GM19035 (cell line): Measurements from ENCODE around the gene CASP3.

ENCODE experiments used
- ATAC-seq: cut with Tn5 transposase; IDR thresholded peaks from one replicate; pipeline ENCODE4 v1.9.1; 2021; ENCODE audit not compliant: unreplicated experiment

The CASP3 gene

DNA sequence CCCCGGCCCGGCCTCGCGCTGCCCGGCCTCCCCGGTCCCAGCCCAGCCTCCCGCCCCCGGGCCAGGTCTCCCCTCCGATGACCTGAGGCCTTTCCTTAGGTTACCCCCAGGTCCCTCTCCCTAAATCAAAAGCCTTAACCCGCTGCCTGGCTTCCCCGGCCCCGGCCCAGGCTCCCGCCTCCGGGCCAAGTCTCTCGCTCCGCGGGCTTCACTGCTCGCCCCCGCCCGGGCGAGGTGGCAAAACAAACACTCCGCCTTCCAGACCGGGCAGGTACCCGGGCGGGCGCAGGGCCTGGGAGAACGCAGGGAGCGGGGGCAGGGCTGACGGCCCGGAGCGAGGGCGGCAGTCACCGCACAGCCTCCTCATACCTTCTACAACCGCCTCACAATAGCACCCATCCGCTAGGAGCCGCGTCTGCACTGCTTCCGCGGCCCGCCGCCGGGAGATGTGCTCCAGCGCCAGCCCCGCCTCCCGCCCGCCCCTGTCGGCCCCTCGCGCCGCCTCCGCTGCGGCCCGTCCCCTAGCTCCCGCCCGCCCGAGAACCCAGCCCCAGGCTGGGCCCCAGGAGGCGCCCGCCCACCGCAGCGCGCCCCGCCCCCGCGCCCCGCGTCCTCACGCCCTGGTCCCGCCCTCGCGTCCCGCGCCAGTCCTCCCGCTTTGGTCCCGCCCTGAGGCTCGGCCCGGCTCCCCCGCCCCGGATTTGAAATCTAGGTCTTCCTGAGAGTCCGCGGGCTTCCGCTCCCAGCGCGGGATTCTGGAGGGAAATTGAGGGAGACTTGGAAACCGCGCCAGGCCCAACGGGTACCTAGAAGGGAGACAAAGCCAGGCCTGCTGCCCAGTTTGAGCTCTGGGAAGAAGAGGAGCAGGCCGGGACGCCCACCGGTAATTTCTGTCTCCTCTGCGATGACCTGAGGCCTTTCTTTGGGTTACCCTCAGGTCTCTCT is at the start of gene CASP3, which contains the start of gene PRIMPOL:
Gene CASP3, minus strand, starts transcription at position 422 of the 945 bp plus-strand sequence. CDS start 10,994 bp downstream, outside the sequence.
Gene PRIMPOL, plus strand, starts transcription at position 713 of the 945 bp plus-strand sequence. CDS start 7,403 bp downstream, outside the sequence.
- peak; percentile 83 for ATAC-seq

DNA sequence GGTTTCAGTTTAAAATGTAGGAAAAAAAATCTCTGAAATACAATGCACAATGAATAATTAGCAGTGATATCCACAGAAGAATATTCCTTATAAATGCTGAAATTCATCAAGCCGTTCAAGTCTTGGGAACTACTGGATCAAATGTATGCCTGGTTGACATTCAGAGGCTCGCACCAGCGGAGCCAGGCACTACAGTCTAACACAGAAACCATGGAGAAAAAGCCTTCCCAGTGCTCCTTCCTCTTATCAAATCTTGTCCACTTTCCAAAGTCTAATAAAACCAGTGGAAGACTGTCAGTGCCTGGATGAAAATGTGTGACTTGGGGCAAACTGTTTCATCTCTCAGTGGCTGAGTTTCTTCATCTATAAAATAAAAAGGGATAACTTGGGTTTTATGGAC is 48.7 kb upstream of the CASP3 start:
- no peak for ATAC-seq

- ATAC-seq, result no peak
These were observed 46.1 kb upstream of the CASP3 start for GRCh38 chr4:184695178-184695896.

DNA sequence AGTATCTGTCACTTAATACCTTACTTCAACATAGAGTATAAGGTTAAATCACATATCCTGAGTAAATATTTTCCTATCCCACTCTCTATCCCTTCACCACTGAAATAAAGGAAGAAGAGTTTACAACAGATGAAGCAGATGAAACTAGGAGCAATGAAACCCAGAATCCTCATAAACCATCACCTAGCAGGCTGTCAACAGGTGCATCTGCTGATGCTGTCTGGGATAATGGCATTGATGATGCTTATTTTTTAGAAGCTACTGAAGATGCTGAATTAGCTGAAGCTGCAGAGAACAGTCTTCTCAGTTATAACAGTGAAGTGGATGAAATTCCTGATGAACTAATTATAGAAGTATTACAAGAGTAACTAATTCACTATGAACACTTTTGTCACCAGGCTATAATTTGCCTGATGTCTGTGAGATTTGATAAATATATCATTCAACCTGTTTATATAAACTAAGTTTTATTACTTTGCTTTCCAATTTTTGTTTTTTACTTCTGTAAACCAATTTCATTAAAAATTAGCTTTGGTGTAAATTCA is 45.2 kb upstream of the CASP3 start:
- no peak for ATAC-seq

DNA sequence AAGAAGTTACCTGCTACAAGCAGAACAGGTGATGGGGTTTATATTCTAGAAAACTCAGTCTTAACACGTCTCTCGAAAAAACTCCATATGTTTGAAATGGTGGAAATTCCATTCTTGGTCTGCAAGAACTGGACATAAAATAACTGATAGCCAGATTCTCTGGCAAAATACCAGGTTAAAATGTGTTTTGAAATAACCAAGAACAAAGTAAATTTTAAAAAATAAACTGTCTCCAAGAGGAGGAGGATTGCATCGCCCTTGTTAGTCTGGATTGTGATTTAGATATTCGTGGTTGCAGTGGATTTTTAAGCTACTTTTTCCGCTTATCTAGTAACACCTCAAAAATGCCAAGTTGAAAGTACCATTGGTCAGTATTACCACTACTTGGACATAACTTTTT is 43.8 kb upstream of the CASP3 start:
- no peak for ATAC-seq

DNA sequence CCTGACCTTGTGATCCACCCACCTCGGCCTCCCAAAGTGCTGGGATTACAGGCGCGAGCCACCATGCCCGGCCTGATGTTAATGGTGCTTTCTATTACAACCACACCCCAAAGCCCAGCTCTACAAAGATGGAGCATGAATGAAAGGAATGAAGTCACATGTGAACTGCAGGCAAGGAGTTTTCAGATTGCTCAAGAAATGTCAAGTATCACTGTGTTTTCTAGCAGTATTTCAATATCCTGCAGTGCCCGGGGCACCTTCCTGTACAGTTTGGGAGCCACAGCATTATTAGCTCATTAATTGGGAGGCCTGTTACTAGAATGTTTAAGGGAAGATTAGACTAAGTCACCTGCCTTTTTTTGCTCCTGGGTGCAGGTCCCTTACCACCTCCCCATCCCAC is 40.4 kb upstream of the CASP3 start:
- ATAC-seq, result no peak

DNA sequence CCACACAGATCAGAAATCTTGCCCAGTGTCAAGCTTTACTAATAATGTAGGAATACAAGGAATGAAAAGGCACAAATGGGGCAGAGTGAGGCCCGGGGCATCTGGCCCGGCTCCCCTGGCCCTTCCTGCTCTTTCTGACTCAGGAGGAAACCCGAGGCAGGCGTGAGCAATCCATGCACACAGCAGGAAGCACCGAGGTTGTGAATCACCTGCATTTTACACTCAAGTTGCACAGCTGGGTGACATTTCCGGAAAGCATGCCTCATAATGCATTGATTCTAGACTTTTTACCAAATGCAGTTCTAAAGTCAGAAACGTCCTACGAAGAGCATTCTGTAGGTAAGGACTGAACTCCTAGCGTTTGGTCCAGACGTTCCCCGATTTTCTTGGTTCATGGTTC is 39.2 kb upstream of the CASP3 start:
- no peak for ATAC-seq

GRCh38 chr4:184688005-184688404 is 38.8 kb upstream of the CASP3 start:
- no peak for ATAC-seq

DNA sequence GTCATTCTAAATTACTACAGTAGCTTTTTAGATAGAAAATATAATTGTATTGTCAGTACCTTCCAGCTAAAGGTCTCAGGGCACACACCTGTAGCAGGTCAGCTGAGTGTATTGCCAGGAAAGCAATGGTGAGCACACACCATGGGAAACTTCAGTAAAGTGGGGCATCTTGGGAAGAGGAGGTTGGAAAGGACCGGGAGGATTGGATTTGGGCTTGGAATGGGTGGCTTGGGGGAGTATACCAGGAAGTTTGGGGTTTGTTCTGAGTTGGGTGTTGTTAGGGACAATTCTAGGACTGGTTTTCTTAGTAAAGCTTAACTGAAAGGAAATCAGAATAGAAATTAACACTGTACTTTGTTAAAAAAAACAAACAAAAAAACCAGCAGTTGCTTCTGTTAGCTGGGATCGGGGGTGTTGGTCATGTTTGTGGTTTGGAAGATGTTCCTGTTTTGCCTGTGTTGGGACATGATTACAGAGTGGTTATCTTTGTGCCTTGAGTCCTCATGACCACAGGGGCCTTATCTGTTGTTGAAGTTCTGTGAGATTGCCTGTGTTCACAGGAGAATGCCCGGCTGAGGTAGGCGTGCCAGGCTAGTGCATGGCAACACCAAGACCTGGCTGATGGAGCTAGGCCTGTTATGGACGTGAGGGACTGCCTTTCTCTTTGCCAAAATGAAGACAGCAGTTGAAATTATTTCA is 35.4 kb upstream of the CASP3 start:
- no peak for ATAC-seq

DNA sequence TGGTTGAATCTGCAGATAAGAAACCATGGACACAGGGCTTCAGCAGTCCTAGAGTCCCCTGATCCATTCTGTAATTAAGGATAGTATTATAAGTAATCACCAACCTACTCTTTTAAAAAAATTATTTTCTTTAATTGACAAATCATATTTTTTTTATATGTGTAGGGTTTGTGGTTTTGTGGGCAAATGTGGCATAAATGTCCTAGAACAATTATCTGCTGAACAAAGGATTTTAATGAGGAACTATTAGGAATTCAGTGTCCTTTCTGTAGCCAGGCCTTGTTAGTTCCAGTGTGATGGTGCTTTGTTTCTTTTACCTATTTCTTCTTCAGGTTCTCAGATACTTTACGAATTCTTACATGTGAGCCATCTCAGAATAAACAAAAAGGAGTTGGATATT is 32.7 kb upstream of the CASP3 start:
- ATAC-seq, result no peak

DNA sequence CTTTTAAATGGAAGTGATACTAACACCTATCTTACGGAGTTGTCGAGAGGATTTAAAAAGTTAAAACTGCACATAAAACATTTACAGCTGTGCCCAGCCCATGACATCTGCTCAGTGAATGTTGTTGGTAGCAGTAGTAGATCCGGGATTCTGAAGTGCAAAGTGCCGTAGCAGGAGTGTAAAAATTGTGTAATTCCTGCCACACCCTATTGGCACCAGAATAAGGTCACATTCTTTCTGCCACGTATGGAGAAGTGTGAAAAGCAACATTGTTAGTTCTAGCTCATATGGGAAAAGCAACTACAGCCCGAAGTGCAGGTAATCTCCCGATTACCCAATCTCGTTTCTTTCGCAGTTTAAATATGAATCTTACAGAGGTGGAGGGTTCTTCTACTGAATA is 31.5 kb upstream of the CASP3 start:
- ATAC-seq, result no peak

DNA sequence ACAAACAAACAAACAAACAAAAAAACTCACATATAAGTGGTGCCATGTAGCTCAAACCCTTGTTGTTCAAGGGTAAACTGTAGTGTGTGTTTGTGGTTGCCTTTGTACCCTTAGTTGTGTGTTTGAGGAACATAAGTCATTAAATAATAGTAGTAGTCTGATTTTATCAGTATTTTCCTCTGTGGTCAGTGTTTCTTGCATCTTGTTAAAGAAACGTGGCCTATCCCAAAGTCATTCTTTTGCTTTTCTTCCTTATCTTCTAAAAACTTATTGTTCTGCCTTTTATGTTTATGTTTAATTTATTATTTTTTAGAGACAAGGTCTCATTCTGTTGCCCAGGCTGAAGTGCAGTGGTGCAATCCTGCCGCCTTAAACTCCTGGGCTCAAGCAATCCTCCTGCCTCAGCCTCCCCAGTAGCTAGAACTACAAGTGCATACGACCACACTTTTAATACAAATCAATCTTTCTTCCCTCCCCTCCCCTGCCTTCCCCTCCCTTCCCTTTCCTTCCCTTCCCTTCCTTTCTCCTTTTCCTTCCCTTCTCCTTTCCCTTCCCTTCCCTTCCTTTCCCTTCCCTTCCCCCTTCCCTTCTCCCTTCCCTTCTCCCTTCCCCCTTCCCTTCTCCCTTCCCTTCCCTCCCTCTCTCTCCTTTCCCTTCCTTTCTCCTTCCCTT is 26.7 kb upstream of the CASP3 start:
- ATAC-seq, result no peak

DNA sequence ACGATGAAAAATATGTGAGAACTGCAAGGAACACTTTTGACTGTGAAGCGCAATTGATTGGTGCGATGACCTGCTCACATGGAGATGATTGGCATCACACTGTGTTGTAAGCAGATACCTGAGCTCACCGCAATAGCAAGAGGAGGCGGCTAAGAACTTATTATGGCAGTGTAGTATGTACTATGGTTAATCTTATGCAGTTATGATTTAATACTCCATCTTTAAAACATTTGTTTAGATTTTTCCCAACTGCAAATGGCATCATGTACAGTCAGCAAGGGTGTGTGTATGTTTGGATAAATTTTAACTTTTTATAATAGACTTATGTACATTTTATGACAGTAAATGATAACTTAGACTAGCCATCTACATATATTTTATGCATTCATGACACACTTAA is 25.8 kb upstream of the CASP3 start:
- ATAC-seq, result no peak

DNA sequence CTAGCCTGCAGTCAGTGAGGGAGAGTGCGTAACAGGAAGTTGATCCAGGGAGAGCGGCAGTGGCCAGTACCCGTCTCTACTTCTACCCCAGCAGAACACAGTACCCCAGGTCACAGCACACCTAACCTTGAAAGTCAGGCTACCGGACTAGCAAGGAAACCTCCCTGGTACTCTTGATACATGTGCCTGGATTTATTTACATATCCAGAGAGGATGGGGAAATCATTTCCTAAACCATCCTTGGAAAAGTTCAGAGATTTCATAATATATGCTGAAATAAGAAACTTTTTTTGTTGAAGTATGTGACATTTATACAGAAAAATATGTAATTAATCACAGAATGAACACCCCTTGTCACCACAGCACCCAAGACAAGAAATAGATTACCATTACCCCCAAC is 24.8 kb upstream of the CASP3 start:
- ATAC-seq, result no peak

DNA sequence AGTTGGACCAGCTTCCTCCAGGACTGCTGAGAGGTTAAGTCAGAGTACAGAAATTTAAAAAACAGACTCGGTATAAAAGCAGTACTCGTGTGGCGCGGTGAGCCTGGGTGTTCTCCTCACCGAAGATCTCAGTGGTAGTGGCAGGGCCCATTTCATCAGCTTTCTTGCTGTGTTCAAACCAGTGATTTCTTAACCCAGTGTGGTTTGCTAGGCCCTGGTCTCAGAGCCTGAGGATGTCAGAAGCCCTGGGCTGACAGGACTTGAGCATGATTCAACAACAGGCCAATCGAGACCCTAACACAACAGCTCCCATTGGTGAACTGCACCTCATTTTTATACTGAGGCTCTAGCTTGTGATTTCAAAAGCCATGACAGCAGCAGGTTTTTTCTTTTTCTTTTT is 23.5 kb upstream of the CASP3 start:
- ATAC-seq, result no peak

DNA sequence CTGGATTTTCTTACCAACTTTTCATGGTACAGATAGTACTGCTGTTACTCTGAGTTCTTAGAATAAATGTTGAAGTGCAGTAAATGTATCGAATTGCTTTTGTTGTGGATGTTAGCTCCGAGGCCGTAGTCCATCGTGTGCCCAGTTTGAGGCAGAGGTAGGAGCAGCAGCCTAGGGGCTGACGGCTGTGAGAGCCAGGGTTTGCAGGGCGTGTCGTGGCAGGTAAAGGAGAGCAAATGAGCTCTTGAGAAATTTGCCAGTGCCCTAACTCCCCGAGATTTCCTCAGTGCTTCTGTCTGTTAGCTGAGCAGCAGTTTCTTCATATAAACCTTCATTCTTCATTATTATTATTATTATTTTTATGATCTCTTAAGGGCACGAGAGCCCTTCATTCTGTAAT is 21.9 kb upstream of the CASP3 start:
- no peak for ATAC-seq

DNA sequence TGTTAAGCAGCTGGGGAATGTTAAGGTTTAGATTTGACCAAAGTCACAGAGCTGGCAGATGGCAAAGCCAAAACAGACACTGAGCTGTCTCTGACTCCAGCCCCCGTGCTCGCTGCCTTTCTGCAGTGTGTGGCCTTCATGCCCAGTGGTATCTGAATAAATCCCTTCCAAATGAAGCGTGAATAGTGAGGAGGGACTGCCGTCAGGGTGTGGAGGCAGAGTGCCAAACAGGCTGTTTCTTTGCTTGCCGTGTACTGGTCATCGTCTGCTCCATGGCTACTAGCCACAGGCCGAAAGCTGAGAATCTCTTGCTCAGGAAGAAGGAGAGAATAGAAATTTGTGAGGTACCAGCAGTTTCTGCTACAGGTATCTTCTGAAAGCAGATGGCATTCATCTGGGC is 20.0 kb upstream of the CASP3 start:
- ATAC-seq, result no peak

DNA sequence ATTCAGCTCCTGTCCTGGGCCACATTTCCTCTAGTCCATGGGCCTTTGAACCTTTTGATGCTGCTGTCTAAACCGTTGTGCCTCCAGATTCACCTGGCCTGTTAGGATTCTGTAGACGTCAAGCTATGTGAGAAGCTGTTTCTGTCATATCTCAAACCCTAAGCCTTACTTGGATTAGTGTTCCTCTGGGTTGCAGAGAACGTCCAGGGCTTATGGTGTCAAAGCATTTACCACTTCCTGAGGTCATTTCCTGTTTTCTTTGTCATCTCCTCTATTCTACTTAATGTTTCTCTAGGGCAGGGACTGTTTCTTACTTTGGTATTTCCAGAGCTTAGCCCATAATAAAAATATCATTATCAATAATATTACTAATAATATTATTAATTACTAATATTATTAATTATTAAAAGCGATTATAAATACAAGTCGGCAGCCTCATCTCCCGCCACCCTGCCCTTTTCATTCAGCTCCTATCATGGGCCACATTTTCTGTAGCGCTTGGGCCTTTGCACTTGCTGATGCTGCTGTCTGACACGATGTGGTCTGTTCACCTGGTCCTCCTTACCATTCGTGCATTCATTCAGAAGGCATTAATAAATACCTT is 19.4 kb upstream of the CASP3 start:
- no peak for ATAC-seq

GRCh38 chr4:184668096-184668495 is 18.8 kb upstream of the CASP3 start:
- no peak for ATAC-seq

DNA sequence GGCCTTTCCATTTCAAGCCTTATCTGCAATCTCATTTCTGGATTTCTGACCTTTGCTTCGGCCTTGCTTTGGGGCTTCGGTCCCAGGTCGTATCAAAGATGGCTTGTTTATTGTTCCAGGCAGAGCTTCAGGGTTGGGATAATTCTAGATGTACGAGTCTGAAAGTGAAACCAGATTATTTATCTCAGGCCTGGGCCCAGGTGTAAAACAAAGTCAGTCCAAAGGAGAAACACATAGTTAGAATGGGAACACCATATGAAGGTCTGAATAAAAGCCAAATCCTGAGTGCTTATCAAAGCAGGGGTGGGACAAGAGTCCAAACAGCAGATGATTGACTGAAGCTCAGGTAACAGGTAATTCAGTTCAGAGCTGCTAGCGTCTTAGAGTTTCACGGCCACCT is 17.4 kb upstream of the CASP3 start:
- no peak for ATAC-seq
